Activated CD8-positive, alpha-beta memory T cell treated with anti-CD3 and anti-CD28 coated beads, Interleukin-2, amount 50 U/mL, for 4 hours (primary cell): Measurements from ENCODE around the gene C3orf52.
"Not testable (repeated sequence)": the region's sequence is repeated elsewhere in the genome, so short reads cannot be mapped to it uniquely, and the experiment has no call there.

Source experiments
- DNase-seq: peaks from one replicate; pipeline ENCODE4 v3.0.0-alpha.2; 2020

The C3orf52 gene, protein sequence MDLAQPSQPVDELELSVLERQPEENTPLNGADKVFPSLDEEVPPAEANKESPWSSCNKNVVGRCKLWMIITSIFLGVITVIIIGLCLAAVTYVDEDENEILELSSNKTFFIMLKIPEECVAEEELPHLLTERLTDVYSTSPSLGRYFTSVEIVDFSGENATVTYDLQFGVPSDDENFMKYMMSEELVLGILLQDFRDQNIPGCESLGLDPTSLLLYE

DNA sequence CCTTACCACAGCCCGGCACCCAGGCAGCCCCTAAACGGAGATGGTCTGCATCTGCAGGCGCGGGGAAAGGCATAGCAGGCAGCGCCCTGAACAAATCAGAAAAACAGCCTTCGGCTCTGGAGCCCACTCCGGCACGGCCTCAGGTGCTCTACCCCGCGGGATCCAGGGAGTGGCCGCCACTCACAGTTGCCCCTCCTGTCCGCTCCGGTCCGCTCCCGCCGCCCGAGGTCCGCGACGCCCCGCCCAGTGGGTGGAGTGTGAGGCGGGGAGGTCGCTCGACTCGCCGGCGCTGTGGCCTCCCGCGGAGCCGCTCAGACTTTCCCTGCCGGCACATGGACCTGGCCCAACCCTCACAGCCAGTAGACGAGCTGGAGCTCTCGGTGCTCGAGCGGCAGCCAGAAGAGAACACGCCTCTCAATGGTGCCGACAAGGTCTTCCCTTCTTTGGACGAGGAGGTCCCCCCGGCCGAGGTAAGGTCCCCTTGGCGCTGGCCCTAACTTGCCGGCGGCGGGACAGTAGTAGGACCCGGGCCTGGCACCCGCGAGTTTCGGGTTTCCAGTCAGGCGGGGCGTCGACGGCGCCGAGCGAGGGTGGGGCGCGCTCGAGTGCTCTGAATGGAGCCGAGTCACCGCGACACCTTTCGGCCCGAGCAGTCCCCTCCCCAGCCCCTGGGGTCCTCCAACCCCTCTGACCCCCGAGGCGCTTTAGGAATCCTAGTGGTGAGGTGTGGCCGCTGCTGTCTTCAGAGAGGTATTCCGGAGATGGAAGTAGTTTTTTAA lies at the start of gene C3orf52:
Gene C3orf52, plus strand, starts transcription at position 314 of the 779 bp plus-strand sequence. Its CDS starts 19 bp downstream, at position 333.
- peak; percentile 55 for DNase-seq

GRCh38 chr3:112037194-112037593 lies 49.0 kb upstream of the C3orf52 start:
- not testable (repeated sequence) for DNase-seq

DNA sequence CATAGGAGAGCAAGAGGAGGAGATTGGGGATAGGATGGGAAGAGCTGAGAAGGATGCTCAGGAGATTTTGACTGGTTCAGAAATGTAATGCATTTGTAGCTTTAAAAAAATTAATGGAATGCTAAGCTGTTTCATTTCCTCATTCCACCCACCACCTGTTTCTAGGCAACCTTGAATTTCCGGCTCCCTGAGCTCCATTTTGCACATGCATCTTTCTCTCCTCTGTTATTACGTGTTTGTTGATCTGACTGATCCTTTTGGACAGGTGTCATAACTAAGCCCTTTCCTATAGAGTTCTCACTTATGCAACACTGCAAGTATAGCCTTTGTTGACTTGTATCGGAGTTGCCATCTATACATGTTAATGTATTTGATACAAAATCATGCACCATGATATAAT lies 47.3 kb upstream of the C3orf52 start:
- no peak for DNase-seq

DNA sequence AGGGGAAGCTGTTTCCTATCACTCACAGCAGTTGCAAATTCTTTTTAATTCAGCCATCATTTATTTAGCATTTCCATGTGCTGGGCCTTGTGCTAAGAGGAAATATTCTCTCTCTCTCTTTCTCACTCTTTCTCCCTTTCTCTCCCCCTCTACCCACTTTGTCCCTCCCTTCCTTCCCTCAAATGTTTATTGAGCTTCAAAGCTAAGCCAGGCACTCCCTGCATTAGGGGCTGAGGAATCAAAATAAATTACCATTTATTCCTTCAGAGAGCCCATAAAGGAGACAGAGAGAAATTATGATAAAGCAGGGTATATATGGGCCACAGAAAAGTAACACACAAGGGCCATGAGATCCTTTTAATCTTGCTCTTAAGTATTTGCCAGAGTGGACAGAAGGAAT lies 44.9 kb upstream of the C3orf52 start:
- DNase-seq = no peak

- no peak for DNase-seq
Observed at GRCh38 chr3:112042842-112043280, 43.3 kb upstream of the C3orf52 start.

DNA sequence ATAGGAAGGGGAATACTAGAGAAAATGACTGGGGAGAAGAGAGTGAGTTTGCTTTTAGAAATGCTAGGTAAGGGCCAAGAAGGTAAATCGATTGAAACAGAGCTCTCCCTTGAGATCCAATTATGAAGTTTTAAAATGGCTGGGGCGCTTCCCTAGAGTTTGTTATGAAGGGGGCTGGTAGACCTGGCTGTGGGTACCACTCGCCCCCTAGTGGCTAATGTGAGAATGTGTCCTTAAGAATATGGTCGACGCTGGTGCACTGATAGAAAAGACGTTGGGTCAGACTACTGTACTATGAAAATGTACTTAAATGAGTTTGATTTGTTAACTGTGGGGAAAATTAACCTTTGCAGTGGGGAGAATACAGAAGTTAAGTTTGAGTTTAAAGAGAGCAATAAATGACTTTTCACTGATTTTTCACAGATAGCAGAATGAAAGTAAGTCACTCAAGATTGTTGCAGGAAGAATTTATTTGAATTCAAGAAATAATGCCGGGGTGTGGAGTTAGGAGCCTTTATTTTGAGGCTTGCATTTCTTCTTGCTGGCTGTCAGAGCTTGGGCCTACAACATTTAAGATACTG lies 42.5 kb upstream of the C3orf52 start:
- peak; percentile 34 for DNase-seq

DNA sequence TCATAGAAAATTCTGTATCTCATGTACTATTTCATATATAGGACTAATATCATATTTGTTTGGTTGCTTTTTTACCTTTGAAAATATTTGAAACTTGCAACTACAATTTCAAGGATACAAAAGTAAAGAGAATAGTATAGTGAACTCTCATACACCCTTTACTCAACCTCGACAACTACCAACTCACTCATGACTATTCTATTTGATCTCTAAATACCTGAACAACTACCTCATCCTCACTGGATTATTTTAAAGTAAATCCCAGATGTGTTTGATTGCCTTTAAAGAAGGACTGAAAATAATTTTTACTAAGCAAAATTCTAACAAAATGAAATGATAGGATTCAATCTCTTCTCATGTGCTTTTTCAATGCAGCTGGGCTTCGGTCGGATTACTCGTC lies 39.6 kb upstream of the C3orf52 start:
- DNase-seq = no peak

- DNase-seq = no peak
Observed at GRCh38 chr3:112047264-112047663, 38.9 kb upstream of the C3orf52 start.

- no peak for DNase-seq
Observed at GRCh38 chr3:112048911-112049310, 37.3 kb upstream of the C3orf52 start.

- no peak for DNase-seq
Observed at GRCh38 chr3:112053229-112053628, 33.0 kb upstream of the C3orf52 start.

GRCh38 chr3:112056451-112056929 lies 29.7 kb upstream of the C3orf52 start:
- DNase-seq = no peak

- no peak for DNase-seq
Observed at GRCh38 chr3:112059497-112059896, 26.7 kb upstream of the C3orf52 start.

DNA sequence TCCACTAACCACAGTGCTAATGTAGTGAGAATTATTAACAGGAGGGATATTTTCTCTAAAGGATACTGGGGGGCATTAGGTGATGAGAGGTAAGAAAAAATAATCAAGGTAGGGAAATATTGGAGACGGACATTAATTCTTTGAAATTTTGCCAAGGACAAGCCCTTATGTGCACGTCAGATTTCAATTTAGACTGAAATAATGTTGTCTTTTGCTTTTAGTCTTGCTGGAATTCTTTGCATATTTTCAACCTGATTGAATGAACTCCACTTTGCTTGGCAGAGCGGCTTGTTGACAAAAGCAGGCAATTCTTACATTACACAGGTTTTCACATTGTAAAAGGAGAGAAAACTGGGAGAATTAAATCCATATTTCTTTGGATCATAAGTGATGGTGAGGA lies 25.0 kb upstream of the C3orf52 start:
- DNase-seq = no peak

GRCh38 chr3:112072387-112073060 lies 13.7 kb upstream of the C3orf52 start:
- peak; percentile 47 for DNase-seq

DNA sequence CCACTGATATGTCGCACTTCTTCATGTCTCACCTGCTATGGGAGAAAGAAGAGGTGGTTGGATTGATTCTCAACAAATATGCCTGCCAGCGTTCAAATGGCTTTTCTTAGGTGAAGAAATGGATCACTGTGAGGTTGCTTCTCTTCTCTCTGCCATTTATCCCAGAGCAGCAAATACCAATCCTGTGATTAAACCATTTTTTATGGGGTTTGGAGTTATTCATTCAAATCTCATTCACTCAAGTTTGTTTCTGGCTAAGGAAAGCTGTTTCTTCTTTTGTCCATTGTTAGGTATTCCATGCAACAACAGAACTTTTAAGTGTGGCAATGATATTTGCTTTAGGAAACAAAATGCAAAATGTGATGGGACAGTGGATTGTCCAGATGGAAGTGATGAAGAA lies 12.2 kb upstream of the C3orf52 start:
- DNase-seq = no peak

DNA sequence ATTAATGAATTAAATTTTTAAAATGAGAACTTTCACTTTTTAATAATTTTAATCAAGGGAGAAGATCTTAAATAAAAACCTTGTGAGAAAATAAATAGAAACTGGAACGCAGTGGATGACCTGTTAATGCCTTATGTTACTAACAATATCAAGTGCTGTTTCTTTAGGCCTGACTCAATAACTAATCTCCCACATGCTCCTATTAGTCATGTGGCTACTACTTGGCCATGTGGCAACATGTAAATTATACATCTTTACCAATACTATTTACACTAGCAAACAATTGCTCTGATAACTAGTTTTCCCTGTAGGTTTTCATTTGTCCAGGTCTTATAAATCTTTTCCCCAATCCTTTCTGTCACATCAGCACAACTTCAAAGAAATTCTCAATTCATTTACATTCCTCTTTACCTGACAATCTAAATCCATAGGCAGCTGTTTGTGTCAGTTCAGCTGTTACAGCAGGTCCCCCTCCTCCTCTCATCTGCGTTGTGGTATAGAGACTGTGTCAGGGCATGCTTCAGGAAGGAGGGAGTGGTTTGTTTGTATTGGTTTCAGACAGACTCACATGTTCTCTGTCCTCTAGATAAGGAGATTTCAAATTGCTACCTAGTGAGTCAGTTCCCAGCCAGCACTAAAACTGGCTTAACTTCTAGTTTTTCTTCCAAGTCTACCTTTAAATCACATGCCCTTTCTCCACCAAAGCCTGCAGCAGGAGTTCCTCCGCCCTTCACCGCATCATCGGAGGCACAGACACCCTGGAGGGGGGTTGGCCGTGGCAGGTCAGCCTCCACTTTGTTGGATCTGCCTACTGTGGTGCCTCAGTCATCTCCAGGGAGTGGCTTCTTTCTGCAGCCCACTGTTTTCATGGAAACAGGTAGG lies 11.3 kb upstream of the C3orf52 start:
- peak; percentile 18 for DNase-seq

DNA sequence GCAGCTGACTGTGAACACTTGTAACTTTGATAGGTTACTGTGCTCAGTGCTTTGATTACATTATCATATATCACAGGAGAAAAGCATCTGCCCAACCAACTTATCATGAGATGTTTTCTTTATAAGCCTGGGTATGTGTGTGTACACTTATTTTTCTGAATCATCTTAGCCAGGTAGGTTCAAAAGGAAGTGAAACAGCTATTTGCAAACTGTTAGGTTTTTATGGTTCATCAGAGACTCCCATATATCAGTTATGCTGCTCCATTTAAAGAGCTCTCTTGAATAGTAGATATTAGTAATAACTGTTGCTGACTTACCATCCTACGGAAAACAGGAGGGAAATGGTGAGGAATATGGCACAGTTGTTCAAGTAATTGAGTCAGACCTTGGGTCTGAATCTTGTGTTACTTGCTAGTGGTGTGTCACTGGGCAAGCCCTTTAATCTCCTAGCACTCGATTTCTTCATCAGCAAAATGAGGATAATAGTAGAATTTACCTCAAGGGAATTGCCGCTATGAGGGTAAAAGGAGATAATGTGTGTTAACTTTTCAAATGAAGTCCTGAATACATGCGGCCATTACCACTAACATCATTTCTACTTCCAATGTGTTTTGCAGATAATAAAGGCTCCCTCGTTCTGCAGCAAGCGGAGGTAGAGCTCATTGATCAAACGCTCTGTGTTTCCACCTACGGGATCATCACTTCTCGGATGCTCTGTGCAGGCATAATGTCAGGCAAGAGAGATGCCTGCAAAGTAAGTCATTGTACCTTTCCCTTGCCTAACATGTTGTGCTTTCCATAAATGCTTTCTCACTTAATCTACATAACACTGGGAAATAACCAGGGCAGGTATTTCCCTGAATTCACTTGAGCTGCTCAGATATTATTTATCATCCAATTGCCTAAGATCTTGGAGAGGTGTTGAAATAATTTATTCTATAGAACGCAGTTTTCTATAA lies 7.8 kb upstream of the C3orf52 start:
- DNase-seq = no peak

- DNase-seq = no peak
Observed at GRCh38 chr3:112083239-112083638, 3.0 kb upstream of the C3orf52 start.

DNA sequence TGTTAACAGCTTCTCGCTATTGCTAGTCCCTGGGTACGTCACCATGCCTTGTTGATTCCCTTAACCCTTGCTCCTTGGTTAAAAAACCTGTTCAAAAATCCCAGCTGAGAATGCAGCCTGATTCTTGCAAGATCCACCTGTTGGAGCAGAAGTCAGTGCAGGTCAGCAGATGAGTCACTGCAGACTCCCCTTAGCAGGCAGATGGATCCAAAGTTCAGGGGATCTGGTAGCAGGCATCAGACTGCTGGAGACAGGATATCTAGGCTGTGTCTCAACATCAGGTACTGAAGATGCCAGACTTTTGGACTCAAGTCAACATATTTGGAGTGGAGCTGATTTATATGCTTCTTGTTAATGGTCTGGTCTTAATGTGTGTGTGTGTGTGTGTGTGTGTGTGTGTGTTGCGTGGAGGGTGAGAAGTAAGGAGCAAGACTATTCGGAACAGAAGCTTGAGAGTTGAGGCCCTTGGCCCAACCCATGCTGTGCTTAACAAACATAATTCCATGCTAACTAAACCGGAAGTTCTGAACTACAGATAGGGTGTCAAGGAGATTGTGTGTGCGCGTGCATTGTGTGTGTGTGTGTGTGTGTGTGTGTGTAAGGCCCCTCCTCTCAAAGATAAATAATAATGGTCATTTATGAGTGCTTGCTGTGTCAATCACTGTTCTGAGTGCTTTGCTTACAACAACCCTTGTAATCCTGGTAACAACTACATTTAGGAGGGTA lies 1.0 kb upstream of the C3orf52 start:
- no peak for DNase-seq

DNA sequence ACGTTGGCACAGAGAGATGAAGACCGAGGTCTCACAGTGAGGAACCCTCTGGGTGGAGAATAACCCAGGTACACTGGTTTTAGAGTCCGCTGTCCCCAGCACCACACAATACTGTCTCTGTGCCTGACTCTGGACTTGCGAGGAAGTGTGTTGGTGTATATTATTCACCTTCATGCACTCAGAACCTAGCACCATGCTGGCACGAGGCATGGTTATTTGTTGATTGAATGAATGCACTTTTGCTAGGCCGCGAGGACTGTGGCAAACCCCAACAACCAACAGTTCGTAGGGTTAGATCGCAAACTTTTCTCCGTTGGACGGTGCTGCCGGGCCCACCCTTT lies 484 bp upstream of the C3orf52 start:
- no peak for DNase-seq
